Uterus (tissue), 4 donors: ENCODE measurements around the gene AK5. TPM values are rescaled to one million over a fixed set of nuclear protein-coding genes. Genes with fewer than 3 reads are reported as not detected.

Experiments
- DNase-seq, 2 donors: peaks; one replicate each; pipeline ENCODE4 v3.0.0-alpha.2; 2019 to 2020
- H3K27ac ChIP-seq, 2 donors: fragments of 200-600 bp; sonication (generic); 1 replicate in 1 of 2; 2 replicates in 1 of 2; pipeline ENCODE4 v1.5.1; 2016 to 2018
- H3K27me3 ChIP-seq, 2 donors: fragments of 200-600 bp; sonication (generic); one replicate each; pipeline ENCODE4 v1.5.1; 2018 to 2019; ENCODE audit warnings: control low read depth in 1 of 2
- H3K36me3 ChIP-seq, 2 donors: fragments of 200-600 bp; sonication (generic); one replicate each; pipeline ENCODE4 v1.5.1; 2019; ENCODE audit warnings: control low read depth in 1 of 2
- H3K4me1 ChIP-seq, 2 donors: fragments of 200-600 bp; sonication (generic); one replicate each; pipeline ENCODE4 v1.5.1; 2018 to 2019; ENCODE audit warnings: control low read depth in 1 of 2
- H3K4me3 ChIP-seq, 2 donors: fragments of 200-600 bp; sonication (generic); 1 replicate in 1 of 2; 2 replicates in 1 of 2; pipeline ENCODE4 v1.5.1; 2018 to 2019; ENCODE audit warnings: mild to moderate bottlenecking in 1 of 2
- H3K9me3 ChIP-seq, 2 donors: fragments of 200-600 bp; sonication (generic); one replicate each; pipeline ENCODE4 v1.5.1; 2019; ENCODE audit warnings: control low read depth in 1 of 2
- CTCF ChIP-seq, 4 experiments: fragments of 200-600 bp in 2 of 4; fragments of 450-650 bp in 2 of 4; sonication (generic) in 2 of 4; IDR thresholded peaks; one replicate each; pipeline ENCODE4 v1.5.1; 2016 to 2019; ENCODE audit warnings: antibody characterized with exemption in 4 of 4, mild to moderate bottlenecking in 2 of 4, moderate library complexity in 1 of 4
- POLR2A ChIP-seq, 2 donors: fragments of 450-650 bp; IDR thresholded peaks; one replicate each; pipeline ENCODE4 v1.6.1; 2016; ENCODE audit warnings: antibody characterized with exemption in 2 of 2, mild to moderate bottlenecking in 1 of 2, moderate library complexity in 1 of 2
- intact Hi-C: fragments of 100-400 bp; cut with DNase I; formaldehyde crosslinking; loops from one replicate; pipeline ENCODE4 v1.15.1; 2023; ENCODE audit warnings: low total_unique reads
- total RNA-seq, 4 donors: library from RNA; depleted of rRNA in 3 of 4; stranded (reverse); fragments of >200 nt in 3 of 4; gene quantifications; one replicate each; pipeline versions ENCODE4 v1.1.0 to v1.2.4, GENCODE V29; 2014 to 2023
- donor health status: DM: yes; HTN: yes; CAD: no.

The AK5 gene
- total RNA-seq, 4 donors from 2014 or later, result 0.88 to 4.6 TPM; not detected in 2

- Histone ChIP-seq H3K4me1 (no peaks in the 10 kb centered on the region), H3K9me3 (no peaks in the 10 kb centered on the region), H3K27ac (no peak overlapping the region), H3K36me3 (no peaks in the 10 kb centered on the region), H3K27me3 (no peaks in the 10 kb centered on the region), H3K4me3 (no peak overlapping the region)
- TF ChIP-seq CTCF (IDR thresholded peaks at IDR 0.05), result no peak
- TF ChIP-seq POLR2A (IDR thresholded peaks at IDR 0.05), result no peak
- DNase-seq, result no peak
- intact Hi-C loops, result no loop called here
Observed at GRCh38 chr1:77498918-77499317, 217.1 kb downstream of the AK5 start.

GRCh38 chr1:77499466-77499865 lies 217.6 kb downstream of the AK5 start:
- no peak for DNase-seq
- Histone ChIP-seq H3K27me3 (no peaks in the 10 kb centered on the region), H3K4me3 (no peak overlapping the region), H3K36me3 (no peaks in the 10 kb centered on the region), H3K27ac (no peak overlapping the region), H3K9me3 (no peaks in the 10 kb centered on the region), H3K4me1 (no peaks in the 10 kb centered on the region)
- intact Hi-C loops, result no loop called here
- TF ChIP-seq POLR2A (IDR thresholded peaks at IDR 0.05), result no peak
- TF ChIP-seq CTCF (IDR thresholded peaks at IDR 0.05), result no peak

DNA sequence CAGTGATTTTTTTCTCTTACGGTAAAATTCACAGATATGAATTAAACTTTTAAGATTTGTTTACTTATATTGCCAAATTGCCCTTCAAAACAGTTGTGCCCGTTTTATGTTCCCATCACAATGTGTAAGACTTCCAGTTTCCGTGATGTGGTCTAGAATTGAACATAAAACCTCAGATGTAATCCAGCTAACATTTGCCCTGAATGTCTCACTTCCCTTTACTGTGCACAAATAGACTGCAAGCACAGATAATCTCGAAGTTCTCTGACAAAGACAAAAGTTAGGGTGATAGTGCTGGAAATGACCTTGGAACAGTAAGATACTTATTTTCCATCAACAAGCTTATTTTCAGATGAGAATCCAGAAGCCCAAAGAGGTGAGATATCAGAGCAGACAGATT lies 223.2 kb downstream of the AK5 start:
- Histone ChIP-seq H3K4me3 (no peak overlapping the region), H3K27ac (no peak overlapping the region), H3K4me1 (no peaks in the 10 kb centered on the region), H3K9me3 (no peaks in the 10 kb centered on the region), H3K36me3 (no peaks in the 10 kb centered on the region), H3K27me3 (no peaks in the 10 kb centered on the region)
- TF ChIP-seq POLR2A (IDR thresholded peaks at IDR 0.05), result no peak
- no peak for TF ChIP-seq CTCF (IDR thresholded peaks at IDR 0.05)
- no peak for DNase-seq
- intact Hi-C loops, result no loop called here

DNA sequence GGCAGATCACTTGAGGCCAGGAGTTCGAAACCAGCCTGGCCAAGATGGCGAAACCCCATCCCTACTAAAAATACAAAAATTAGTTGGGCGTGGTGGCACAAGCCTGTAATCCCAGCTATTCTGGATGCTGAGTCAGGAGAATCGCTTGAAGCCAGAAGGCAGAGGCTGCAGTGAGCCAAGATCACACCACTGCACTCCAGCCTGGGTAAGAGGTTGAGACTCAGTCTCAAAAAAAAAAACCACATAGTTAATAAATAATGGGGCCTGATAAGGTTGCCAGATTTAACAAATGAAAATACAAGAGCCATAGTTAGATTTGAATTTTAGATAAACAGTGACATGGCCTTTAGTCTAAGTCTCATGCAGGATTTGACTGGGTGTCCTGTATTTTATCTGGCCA lies 225.0 kb downstream of the AK5 start:
- TF ChIP-seq CTCF (IDR thresholded peaks at IDR 0.05), result no peak
- no peak for TF ChIP-seq POLR2A (IDR thresholded peaks at IDR 0.05)
- intact Hi-C loops, result no loop called here
- DNase-seq, result no peak

GRCh38 chr1:77509051-77509492 lies 227.3 kb downstream of the AK5 start:
- TF ChIP-seq POLR2A (IDR thresholded peaks at IDR 0.05), result no peak
- no peak for TF ChIP-seq CTCF (IDR thresholded peaks at IDR 0.05)
- Histone ChIP-seq H3K9me3 (no peaks in the 10 kb centered on the region), H3K27me3 (no peaks in the 10 kb centered on the region), H3K27ac (no peak overlapping the region), H3K4me1 (no peaks in the 10 kb centered on the region), H3K4me3 (no peak overlapping the region), H3K36me3 (no peaks in the 10 kb centered on the region)
- intact Hi-C loops, result no loop called here
- no peak for DNase-seq

More for the DNA sequence above, 225.0 kb downstream of the AK5 start:
- Histone ChIP-seq H3K9me3 (no peaks in the 10 kb centered on the region), H3K4me1 (no peaks in the 10 kb centered on the region), H3K4me3 (no peak overlapping the region), H3K27ac (no peak overlapping the region), H3K27me3 (no peaks in the 10 kb centered on the region), H3K36me3 (no peaks in the 10 kb centered on the region)
